GM21619 (cell line): ENCODE data around the gene MARF1.
A peak's percentile ranks its signal among the peaks of the same experiment; 100 is the strongest.
"Not testable (repeated sequence)": the region's sequence is repeated elsewhere in the genome, so short reads cannot be mapped to it uniquely, and the experiment has no call there.

Experiments used
- ATAC-seq: cut with Tn5 transposase; IDR thresholded peaks from one replicate; pipeline ENCODE4 v1.9.1; 2021; ENCODE audit not compliant: unreplicated experiment

MARF1 gene

GRCh38 chr16:15643048-15643945 is at the start of gene MARF1:
TSS of gene MARF1 (minus strand) at chr16:15643154. CDS start at chr16:15639233, 3,921 bp downstream.
- peak; percentile 32 for ATAC-seq

DNA sequence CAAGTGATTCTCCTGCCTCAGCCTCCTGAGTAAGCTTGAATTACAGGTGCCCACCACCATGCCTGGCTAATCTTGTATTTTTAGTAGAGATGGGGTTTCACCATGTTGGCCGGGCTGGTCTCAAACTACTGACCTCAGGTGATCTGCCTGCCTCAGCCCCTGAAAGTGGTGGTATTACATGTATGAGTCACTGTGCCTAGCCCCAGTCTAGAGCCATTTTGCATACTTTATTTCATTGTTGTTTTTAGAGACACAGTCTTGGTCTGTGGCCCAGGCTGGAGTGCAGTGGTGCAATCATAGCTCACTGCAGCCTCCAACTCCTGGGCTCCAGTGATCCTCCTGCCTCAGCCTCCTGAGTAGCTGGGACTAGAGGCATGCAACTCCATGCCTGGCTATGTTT is 49.6 kb upstream of the MARF1 start:
- ATAC-seq, result not testable (repeated sequence)

DNA sequence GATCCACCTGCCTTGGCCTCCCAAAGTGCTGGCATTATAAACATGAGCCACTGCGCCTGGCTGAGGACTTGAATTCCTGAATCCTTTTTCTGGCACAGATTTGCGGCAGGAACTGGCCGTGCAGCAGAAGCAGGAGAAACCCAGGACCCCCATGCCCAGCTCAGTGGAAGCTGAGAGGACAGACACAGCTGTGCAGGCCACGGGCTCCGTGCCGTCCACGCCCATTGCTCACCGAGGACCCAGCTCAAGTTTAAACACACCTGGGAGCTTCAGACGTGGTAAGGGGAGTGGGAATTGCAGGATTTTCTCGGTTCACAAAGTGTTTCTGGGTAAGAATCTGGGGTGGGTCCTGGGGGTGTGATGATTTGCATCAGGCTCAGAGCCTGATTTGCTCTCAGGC is 48.1 kb upstream of the MARF1 start:
- no peak for ATAC-seq

- ATAC-seq, result no peak
Measured at GRCh38 chr16:15690296-15690695, 47.3 kb upstream of the MARF1 start.

GRCh38 chr16:15689290-15689689 is 46.3 kb upstream of the MARF1 start:
- ATAC-seq, result no peak

DNA sequence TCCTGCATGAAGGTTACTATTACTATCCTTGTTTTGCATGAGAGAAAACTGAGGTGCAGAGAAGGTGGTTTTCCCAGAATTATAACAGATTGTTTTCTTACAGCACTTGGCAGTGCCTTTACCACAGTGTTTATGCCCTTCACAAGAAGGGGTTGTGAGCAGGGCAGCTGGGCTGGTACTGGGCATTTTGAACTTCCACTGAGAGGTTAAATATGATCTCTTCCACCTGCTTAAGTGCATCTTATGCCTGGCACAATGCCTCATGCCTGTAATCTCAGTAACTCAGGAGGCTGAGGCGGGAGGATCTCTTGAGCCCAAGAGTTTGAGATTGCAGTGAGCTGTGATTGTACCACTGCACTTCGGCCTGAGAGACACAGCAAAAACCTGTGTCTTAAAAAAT is 43.3 kb upstream of the MARF1 start:
- ATAC-seq, result no peak

DNA sequence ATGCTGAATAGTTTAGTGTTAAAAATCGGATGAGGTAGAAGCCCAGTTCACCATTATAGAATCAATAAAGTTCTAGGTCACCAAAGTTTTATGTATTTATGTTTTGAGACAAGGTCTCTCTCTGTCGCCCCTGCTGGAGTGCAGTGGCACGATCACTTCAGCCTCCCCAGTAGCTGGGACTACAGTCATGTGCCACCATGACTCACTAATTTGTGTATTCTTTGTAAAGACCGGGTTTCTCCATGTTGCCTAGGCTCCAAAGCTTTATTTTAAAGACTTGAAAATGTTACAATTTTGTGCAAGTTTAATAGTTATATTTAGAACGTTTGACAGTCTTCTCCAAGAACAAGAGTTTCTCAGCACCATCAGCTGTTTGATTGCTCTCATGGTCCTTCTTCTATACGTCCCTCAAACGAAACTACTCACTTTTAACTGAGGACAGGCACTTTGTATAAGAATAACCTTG is 39.2 kb upstream of the MARF1 start:
- no peak for ATAC-seq

- ATAC-seq, result no peak
Measured at GRCh38 chr16:15677447-15677846, 34.5 kb upstream of the MARF1 start.

DNA sequence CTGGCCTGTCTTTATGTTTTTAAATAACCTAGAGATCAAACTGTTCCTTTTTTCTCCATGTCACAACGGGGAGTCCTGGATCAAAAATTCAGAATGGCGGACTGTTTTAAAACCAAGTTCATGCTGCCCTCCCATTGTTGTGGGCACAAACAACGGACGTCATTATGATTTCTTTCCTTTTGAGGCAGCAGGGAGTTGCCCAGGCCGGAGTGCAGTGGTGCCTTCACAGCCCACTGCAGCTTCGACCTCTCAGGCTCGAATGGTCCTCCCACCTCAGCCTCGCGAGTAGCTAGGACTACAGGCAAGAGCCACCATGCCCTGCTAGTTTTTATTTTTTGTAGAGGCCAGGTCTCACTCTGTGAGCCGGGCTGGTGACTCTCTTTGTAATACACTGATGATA is 33.6 kb upstream of the MARF1 start:
- ATAC-seq, result no peak

DNA sequence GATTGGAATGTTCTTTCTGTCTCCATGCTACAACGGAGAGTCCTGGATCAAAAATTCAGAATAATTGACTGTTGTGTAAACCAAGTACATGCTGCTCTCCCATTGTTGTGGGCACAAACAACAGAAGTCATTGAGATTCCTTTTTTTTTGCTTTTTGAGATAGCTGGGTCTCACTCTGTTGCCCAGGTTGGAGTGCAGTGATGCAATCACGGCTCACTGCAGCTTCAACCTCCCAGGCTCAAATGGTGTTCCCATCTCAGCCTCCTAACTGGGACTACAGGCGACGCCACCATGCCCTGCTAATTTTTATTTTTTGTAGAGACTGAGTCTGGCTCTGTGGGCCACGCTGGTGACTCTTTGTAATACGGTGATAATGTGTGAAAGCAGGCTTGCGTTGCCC is 31.6 kb upstream of the MARF1 start:
- no peak for ATAC-seq

GRCh38 chr16:15672514-15673167 is 29.7 kb upstream of the MARF1 start:
- ATAC-seq, result no peak

DNA sequence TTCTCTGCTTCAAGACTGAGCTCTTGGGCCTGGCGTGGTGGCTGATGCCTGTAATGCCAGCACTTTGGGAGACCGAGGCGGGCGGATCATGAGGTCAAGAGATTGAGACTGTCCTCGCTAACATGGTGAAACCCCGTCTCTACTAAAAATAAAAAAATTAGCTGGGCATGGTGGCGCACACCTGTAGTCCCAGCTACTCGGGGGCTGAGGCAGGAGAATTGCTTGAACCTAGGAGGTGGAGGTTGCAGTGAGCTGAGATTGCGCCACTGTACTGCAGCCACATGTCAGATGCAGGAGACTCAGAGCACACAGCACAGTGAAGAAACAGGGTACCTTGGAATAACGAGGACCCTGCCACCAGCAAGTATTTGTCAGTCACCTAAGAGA is 29.2 kb upstream of the MARF1 start:
- not testable (repeated sequence) for ATAC-seq

DNA sequence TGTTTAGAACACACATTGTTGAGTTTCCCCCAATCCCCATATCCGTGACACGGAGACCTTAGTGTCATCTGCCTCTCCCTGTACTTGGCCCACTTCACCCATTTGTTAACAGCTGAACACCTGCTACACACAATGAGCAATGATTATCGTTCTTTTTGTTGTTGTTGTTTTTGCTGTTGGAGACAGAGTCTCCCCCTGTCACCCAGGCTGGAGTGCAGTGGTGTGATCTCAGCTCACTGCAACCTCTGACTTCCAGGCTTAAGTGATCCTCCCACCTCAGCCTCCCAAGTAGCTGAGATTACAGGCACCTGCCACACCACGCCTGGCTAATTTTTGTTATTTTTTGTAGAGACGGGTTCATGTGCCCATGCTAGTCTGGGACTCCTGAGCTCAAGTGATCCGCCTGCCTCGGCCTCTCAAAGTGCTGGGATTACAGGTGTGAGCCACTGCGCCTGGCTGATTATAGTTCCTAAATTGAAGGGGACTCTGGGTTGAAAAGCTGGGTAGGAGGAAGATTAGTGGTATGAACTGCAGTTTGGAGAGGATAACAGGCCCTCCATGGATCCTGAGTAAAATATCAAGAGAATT is 28.7 kb upstream of the MARF1 start:
- no peak for ATAC-seq

- ATAC-seq, result no peak
Measured at GRCh38 chr16:15667091-15667742, 24.3 kb upstream of the MARF1 start.

- no peak for ATAC-seq
Measured at GRCh38 chr16:15665107-15665506, 22.2 kb upstream of the MARF1 start.

GRCh38 chr16:15660203-15660601 is 17.2 kb upstream of the MARF1 start:
- ATAC-seq, result no peak

DNA sequence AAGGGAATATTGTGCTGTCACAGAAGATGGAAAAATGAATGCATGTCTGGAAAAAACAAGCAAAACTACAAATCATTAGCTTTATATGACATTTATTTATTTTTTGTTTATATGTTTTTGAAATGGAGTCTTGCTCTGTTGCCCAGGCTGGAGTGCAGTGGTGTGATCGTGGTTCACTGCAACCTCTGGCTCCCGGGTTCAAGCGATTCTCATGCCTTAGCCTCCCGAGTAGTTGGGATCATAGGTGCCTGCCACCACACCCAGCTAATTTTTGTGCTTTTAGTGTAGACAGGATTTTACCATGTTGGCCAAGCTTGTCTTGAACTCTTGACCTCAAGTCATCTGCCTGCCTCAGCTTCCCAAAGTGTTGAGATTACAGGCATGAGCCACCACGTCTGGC is 15.6 kb upstream of the MARF1 start:
- ATAC-seq, result no peak

DNA sequence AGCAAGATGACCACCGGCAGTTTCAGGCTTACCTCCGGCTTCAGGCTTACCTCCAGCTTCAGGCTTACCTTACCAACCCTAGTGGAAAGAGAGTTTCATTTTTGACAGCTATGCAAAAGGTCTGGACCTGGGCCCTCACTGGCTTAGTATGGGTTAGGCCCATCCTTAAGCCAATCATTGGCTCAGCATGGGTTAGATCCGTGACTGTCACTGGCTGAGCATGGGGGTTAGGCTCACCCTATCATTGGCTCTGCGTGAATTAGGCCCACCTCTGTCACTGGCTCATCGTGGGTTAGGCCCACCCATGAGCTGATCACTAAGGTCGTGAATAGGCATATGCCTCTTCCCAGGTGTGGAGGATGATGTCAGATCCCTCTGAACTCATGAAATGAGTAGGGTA is 15.2 kb upstream of the MARF1 start:
- no peak for ATAC-seq

GRCh38 chr16:15655561-15655960 is 12.6 kb upstream of the MARF1 start:
- not testable (repeated sequence) for ATAC-seq

GRCh38 chr16:15654591-15654990 is 11.6 kb upstream of the MARF1 start:
- no peak for ATAC-seq

- ATAC-seq, result no peak
Measured at GRCh38 chr16:15653227-15653626, 10.3 kb upstream of the MARF1 start.
